ENCODE results near the gene PPP1R16B.
A peak's percentile ranks its signal among the peaks of the same experiment; 100 is the strongest.

PPP1R16B gene

DNA sequence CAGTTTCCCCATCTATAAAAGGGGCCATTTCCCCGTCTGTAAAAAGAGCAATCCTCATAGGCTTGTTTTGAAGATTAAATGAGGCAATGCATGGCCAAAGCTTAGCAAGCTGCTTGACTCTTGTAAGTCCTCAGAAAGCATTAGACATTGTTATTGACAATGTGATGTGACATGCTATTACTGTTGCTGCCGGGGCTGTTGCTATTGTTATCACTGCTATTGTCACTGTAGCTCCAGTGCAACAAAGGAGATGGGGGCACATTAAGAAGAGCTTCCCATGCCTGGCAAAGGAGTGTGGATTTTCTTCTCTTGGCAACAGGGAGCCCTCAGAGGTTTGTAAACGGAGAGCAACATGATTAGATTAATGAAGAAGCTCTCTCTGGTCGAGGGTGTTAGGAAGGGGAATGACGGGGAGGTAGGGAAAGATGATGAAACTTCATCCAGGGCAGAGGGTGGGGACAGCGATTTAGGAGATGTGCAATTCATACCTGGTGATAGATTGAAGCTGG is 87.6 kb downstream of the PPP1R16B start:
- Histone ChIP-seq H3K9ac (ENCODE audit: low read length) (peak overlapping the region; percentile 44; the same call in 1 of the 2 replicates), H4K20me1 (ENCODE audit: insufficient read depth, low read length) (no peaks in the 10 kb centered on the region), H3K4me1 (ENCODE audit: insufficient read depth, low read length, severe bottlenecking) (peaks cover 42% of the 10 kb centered on the region), H3K27ac (ENCODE audit: low read depth, low read length, poor library complexity, severe bottlenecking) (peak overlapping the region; percentile 96), H3F3A (ENCODE audit: insufficient read depth, low read length) (peaks cover 8% of the 10 kb centered on the region), H3K9me3 (ENCODE audit: low read length) (no peaks in the 10 kb centered on the region), H3K4me3 (ENCODE audit: low read depth, low read length, poor library complexity, severe bottlenecking) (no peak overlapping the region), H3K4me2 (ENCODE audit: low read length) (peak overlapping the region; percentile 64), H3K27me3 (ENCODE audit: insufficient read depth, low read length) (no peaks in the 10 kb centered on the region), H2AFZ (ENCODE audit: low read length) (no peak overlapping the region), H3K36me3 (ENCODE audit: insufficient read depth, low read length) (peaks cover 62% of the 10 kb centered on the region), H3K9me2 (ENCODE audit: low read depth, low read length) (no peaks in the 10 kb centered on the region), H3K79me2 (ENCODE audit: insufficient read depth, low read length) (no peaks in the 10 kb centered on the region)
- no peak for TF ChIP-seq EZH2 (IDR thresholded peaks at IDR 0.05; ENCODE audit: borderline replicate concordance, low read length)
- TF ChIP-seq, protein P1, sequence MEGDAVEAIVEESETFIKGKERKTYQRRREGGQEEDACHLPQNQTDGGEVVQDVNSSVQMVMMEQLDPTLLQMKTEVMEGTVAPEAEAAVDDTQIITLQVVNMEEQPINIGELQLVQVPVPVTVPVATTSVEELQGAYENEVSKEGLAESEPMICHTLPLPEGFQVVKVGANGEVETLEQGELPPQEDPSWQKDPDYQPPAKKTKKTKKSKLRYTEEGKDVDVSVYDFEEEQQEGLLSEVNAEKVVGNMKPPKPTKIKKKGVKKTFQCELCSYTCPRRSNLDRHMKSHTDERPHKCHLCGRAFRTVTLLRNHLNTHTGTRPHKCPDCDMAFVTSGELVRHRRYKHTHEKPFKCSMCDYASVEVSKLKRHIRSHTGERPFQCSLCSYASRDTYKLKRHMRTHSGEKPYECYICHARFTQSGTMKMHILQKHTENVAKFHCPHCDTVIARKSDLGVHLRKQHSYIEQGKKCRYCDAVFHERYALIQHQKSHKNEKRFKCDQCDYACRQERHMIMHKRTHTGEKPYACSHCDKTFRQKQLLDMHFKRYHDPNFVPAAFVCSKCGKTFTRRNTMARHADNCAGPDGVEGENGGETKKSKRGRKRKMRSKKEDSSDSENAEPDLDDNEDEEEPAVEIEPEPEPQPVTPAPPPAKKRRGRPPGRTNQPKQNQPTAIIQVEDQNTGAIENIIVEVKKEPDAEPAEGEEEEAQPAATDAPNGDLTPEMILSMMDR (IDR thresholded peaks at IDR 0.05; ENCODE audit: low read length): no peak

DNA sequence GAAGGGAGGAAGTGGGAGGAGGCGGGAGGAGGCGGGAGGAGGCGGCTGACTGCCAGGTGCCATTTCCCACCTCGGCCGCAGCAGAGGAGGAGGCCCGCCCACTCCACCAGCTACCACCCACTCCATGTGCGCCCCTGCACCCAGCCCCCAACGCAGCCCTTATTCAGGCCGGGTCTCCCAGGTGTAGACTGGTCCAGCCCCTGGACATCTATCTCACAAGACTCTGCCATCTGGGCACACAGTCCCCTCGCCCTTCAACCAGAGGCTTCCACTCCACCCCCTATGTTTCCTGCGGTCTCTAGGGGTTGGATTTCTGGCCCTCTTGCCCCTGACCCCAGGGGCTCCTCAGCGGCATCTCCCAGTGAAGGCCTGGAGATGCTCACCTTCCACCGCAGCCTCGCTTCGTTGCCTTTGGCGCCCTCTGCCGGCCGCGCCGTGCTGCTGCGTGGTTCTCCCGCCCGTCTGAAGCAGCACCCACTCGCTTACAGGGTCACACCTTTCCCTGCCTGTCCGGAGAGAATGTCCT is 88.1 kb downstream of the PPP1R16B start:
- peak overlapping the region; percentile 44; the same call in 1 of the 2 replicates for H3K9ac ChIP-seq (ENCODE audit: low read length)

DNA sequence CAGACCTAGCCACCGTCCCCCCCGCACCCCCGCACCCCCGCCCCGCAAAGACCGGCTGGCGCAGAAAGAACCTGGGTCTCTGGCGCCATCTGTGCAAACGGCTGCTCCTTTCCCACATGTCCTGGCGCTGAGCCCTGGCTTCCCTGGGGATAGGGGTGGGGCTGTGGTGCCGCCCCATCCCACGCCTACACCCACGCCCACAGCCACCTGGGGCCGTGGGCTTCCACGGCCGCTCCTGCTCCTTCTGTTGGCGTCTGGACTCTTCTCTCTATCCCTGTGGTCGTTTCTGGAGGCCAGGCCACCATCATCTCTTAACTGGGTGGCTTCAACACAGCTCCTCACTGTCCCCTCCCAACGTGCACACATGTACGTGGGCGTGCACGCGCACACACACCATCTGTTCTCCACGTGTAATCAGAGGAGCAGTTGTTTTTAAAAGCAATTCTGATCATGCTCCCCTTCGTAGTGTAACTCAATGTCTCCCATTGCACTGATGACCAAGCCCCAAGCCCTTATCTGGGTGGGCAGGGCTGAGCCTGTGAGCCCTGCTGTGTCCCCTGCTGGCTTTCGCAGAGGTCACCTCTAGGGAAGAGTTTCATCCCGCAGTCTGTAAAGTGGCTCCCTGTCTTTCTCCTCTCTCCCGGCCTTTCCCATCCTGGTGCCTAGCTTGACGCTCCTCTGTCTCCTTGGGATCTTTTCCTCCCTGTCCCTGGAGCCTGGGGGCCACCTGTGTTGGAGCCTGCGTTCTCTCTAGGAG is 88.8 kb downstream of the PPP1R16B start:
- Histone ChIP-seq H3K27ac (ENCODE audit: low read depth, low read length, poor library complexity, severe bottlenecking) (peak overlapping the region; percentile 61), H3K4me2 (ENCODE audit: low read length) (no peak overlapping the region), H3K4me1 (ENCODE audit: insufficient read depth, low read length, severe bottlenecking) (peaks cover 42% of the 10 kb centered on the region), H3K9me3 (ENCODE audit: low read length) (no peaks in the 10 kb centered on the region), H3K9ac (ENCODE audit: low read length) (peak overlapping the region; percentile 47; the same call in 1 of the 2 replicates), H3F3A (ENCODE audit: insufficient read depth, low read length) (peaks cover 8% of the 10 kb centered on the region), H3K36me3 (ENCODE audit: insufficient read depth, low read length) (peaks cover 69% of the 10 kb centered on the region), H2AFZ (ENCODE audit: low read length) (no peak overlapping the region), H3K4me3 (ENCODE audit: low read depth, low read length, poor library complexity, severe bottlenecking) (no peak overlapping the region), H3K9me2 (ENCODE audit: low read depth, low read length) (no peaks in the 10 kb centered on the region), H3K79me2 (ENCODE audit: insufficient read depth, low read length) (no peaks in the 10 kb centered on the region), H3K27me3 (ENCODE audit: insufficient read depth, low read length) (no peaks in the 10 kb centered on the region), H4K20me1 (ENCODE audit: insufficient read depth, low read length) (no peaks in the 10 kb centered on the region)
- TF ChIP-seq, protein P1 (IDR thresholded peaks at IDR 0.05; ENCODE audit: low read length): no peak
- no peak for TF ChIP-seq EZH2 (IDR thresholded peaks at IDR 0.05; ENCODE audit: borderline replicate concordance, low read length)

More for the DNA sequence above, 88.1 kb downstream of the PPP1R16B start:
- Histone ChIP-seq H3K4me3 (ENCODE audit: low read depth, low read length, poor library complexity, severe bottlenecking) (peak overlapping the region; percentile 27), H3K9me2 (ENCODE audit: low read depth, low read length) (no peaks in the 10 kb centered on the region), H3K36me3 (ENCODE audit: insufficient read depth, low read length) (peaks cover 67% of the 10 kb centered on the region), H3K79me2 (ENCODE audit: insufficient read depth, low read length) (no peaks in the 10 kb centered on the region), H4K20me1 (ENCODE audit: insufficient read depth, low read length) (no peaks in the 10 kb centered on the region), H3F3A (ENCODE audit: insufficient read depth, low read length) (peaks cover 8% of the 10 kb centered on the region), H2AFZ (ENCODE audit: low read length) (no peak overlapping the region), H3K9me3 (ENCODE audit: low read length) (no peaks in the 10 kb centered on the region), H3K4me2 (ENCODE audit: low read length) (peak overlapping the region; percentile 64), H3K27me3 (ENCODE audit: insufficient read depth, low read length) (no peaks in the 10 kb centered on the region), H3K27ac (ENCODE audit: low read depth, low read length, poor library complexity, severe bottlenecking) (peak overlapping the region; percentile 96), H3K4me1 (ENCODE audit: insufficient read depth, low read length, severe bottlenecking) (peaks cover 42% of the 10 kb centered on the region)
- TF ChIP-seq EZH2 (IDR thresholded peaks at IDR 0.05; ENCODE audit: borderline replicate concordance, low read length): no peak
- TF ChIP-seq, protein P1 (IDR thresholded peaks at IDR 0.05; ENCODE audit: low read length): peak; percentile 93

Measured in OCI-LY1 (cell line).